ENCODE results near the gene CDK5RAP3.
"Not testable (repeated sequence)": the region's sequence is repeated elsewhere in the genome, so short reads cannot be mapped to it uniquely, and the experiment has no call there.

CDK5RAP3 gene

DNA sequence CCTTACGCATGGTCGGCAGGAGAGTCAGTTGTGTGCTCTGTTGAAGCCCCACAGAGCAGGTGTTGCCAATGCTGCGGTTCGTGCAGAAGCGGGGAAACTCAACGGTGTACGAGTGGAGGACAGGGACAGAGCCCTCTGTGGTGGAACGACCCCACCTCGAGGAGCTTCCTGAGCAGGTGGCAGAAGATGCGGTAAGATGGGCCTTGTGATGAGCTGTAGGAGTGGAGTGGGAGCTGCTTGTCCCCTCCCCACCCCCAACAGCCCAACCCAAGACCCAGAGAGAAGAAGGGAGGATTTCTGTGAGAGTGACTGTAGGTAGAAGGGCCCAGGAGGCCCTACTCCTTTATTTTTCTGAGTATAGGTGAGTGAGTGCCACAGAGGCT lies 4.9 kb downstream of the CDK5RAP3 start:
- DNase-seq (ENCODE audit: low spot score in 2 of 2) = no peak
- peaks cover 3% of the 10 kb centered on the region for H3K4me1 Mint-ChIP-seq
- H3K27ac Mint-ChIP-seq = no peak overlapping the region
- H3K4me3 Mint-ChIP-seq = no peak overlapping the region
- ATAC-seq (ENCODE audit: low read depth) = no peak
- peaks cover 36% of the 10 kb centered on the region for H3K36me3 Mint-ChIP-seq
- H3K9me3 Mint-ChIP-seq = no peaks in the 10 kb centered on the region
- H3K27me3 Mint-ChIP-seq = no peaks in the 10 kb centered on the region

DNA sequence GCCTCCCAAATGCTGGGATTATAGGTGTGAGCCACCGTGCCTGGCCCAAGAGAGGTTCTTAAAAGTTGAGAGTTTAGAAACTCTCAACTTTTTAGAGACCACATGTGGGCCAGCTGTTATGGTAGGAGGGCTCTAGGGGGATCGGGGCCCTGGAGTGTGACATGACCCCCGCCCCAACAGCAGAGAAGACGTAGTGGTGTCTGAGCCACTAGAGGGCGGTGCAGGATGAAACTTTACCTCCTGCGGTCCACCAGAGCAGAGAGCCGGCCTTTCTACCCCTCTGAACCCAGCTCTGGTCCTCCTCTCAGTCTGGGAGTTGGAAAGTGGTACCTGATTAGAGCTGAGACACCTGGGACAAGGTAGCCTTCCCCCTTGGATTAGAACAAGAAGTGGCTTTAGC lies 7.4 kb downstream of the CDK5RAP3 start:
- ATAC-seq (ENCODE audit: low read depth) (peak; percentile 93), DNase-seq (ENCODE audit: low spot score in 2 of 2) (peak; percentile 30 to 49)
- Mint-ChIP-seq H3K4me1 (peaks cover 3% of the 10 kb centered on the region), H3K27ac (no peak overlapping the region), H3K9me3 (no peaks in the 10 kb centered on the region), H3K36me3 (peaks cover 37% of the 10 kb centered on the region), H3K27me3 (no peaks in the 10 kb centered on the region), H3K4me3 (no peak overlapping the region)

DNA sequence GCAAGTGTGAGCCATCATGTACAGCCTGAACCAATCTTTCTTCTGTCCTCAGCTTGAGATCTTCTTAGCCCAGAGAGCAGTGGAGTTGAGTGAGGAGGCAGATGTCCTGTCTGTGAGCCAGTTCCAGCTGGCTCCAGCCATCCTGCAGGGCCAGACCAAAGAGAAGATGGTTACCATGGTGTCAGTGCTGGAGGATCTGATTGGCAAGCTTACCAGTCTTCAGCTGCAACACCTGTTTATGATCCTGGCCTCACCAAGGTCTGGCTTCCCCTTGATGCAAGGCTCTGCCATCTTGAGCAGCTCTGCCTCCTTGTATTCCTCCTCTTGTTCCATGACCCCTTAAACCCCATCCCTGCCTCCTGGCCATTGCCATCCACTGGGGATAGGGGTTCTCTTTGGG lies 9.6 kb downstream of the CDK5RAP3 start:
- ATAC-seq (ENCODE audit: low read depth) (no peak), DNase-seq (ENCODE audit: low spot score in 2 of 2) (no peak)
- Mint-ChIP-seq H3K27ac (no peak overlapping the region), H3K27me3 (no peaks in the 10 kb centered on the region), H3K4me3 (no peak overlapping the region), H3K36me3 (peaks cover 27% of the 10 kb centered on the region), H3K4me1 (peaks cover 3% of the 10 kb centered on the region), H3K9me3 (no peaks in the 10 kb centered on the region)

DNA sequence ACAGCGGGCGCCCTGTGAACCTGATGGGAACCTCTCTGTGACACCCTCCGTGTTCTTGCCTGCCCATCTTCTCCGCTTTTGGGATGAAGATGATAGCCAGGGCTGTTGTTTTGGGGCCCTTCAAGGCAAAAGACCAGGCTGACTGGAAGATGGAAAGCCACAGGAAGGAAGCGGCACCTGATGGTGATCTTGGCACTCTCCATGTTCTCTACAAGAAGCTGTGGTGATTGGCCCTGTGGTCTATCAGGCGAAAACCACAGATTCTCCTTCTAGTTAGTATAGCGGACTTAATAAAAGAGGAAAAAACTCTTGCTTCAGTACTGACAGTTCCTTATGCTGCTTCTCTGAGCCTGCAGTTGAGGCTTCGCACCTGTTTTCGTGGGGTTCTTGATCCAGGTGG lies 10.5 kb downstream of the CDK5RAP3 start:
- no peaks in the 10 kb centered on the region for H3K27me3 Mint-ChIP-seq
- no peak for ATAC-seq (ENCODE audit: low read depth)
- H3K9me3 Mint-ChIP-seq = no peaks in the 10 kb centered on the region
- H3K4me3 Mint-ChIP-seq = no peak overlapping the region
- H3K36me3 Mint-ChIP-seq = peaks cover 23% of the 10 kb centered on the region
- DNase-seq (ENCODE audit: low spot score in 2 of 2) = no peak
- H3K4me1 Mint-ChIP-seq = no peaks in the 10 kb centered on the region
- H3K27ac Mint-ChIP-seq = no peak overlapping the region

DNA sequence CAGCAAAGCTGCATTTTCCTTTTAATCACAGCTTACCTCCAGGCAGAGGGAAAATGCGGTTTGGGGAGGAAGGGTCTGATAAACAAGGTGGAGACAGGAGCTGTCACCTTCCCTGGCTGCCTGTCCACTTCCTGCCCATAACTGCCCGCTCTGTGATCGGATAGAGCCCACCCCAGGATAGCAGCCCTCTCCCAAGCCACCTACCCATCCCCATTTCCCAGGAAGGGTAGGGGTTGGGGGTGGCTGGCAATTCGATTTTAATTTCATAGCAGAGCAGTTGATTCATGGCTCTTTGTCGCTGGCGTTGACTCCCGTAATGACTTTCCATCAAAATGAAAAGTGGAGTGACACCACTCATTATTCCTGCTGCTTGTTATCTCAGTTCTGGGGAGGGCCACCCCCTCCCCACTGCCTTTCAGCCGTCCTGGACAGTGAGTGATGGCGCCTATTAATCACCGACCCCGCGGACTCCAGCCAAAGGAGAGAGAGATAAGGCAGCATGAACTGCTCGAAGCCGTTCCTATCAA lies 11.2 kb downstream of the CDK5RAP3 start:
- Mint-ChIP-seq H3K27ac (no peak overlapping the region), H3K4me3 (no peak overlapping the region), H3K36me3 (peaks cover 18% of the 10 kb centered on the region), H3K4me1 (no peaks in the 10 kb centered on the region), H3K27me3 (no peaks in the 10 kb centered on the region), H3K9me3 (no peaks in the 10 kb centered on the region)
- DNase-seq (ENCODE audit: low spot score in 2 of 2) = no peak
- ATAC-seq (ENCODE audit: low read depth) = no peak

DNA sequence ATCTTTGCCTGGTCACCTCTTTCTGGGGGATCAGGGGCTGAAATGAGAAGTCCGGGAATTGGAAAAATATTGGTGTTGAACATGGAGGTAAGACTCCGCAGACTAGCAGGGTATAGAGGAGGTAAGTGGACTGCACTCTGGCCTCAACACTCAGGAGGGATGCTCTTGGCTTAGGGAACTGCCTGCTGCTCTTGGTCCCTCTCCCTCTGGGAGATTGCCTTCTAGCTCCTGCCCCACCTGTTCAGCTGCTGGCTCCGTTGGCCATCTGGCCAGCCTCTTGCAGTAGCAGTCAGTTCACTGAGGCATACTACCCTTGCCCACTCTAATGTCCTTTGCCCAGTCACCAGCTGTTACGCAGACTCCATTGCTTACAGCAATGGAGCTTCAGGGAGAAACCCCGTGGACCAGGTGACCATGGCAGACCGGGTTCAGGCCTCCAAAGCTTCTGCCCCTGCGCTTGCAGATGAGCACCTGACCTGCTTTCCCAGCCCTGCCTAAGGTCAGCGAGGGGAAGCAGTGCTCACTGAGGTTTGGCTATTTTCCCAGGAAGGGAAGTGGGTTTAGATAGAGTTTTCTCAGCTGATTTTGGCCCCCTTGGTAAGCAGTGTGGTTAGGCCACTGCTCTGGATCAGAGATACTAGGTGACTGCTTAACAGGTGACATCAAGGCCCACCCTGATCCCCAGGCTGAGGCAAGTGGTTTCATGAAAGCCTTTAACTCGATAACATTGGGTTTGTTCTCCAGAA lies 11.9 kb downstream of the CDK5RAP3 start:
- no peaks in the 10 kb centered on the region for H3K4me1 Mint-ChIP-seq
- H3K9me3 Mint-ChIP-seq = no peaks in the 10 kb centered on the region
- ATAC-seq (ENCODE audit: low read depth) (no peak), DNase-seq (ENCODE audit: low spot score in 2 of 2) (no peak)
- H3K4me3 Mint-ChIP-seq = no peak overlapping the region
- no peak overlapping the region for H3K27ac Mint-ChIP-seq
- H3K36me3 Mint-ChIP-seq = peaks cover 12% of the 10 kb centered on the region
- no peaks in the 10 kb centered on the region for H3K27me3 Mint-ChIP-seq

DNA sequence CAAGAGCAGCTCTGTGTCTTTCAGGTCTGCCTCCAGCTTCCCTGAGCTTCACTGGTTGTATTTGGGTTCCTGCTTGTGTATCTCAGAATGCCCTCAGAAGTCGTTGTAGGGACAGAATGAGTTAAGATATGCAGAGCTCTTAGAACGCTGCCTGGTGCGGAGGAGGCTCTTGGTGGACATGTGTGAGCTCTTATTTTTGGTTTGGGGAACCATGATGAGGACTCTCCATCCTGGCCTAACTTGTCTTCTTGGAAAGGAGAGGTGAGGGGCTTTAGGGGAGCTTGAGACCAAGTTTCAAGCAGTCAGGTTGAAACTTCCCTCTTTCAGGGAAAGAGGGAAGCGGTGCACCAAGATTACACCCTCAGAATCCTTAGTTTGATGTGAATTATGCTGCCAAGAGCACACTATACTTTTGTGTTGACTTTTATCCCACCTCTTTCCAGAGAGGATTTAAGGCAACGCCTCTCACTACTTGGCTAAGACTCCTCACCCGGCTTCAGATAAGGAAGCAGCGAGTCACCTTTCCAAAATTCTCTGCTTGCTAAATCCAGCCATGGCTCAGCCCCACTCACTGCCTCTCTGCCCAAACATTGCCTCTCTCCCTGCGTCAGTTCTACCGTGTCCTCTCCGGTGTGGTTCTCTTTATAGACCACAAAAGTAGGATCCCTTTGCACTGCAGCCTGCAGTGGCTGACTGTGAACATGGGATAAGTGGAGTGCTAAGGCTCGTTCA lies 12.7 kb downstream of the CDK5RAP3 start:
- ATAC-seq (ENCODE audit: low read depth) (no peak), DNase-seq (ENCODE audit: low spot score in 2 of 2) (no peak)
- Mint-ChIP-seq H3K27me3 (no peaks in the 10 kb centered on the region), H3K4me3 (no peak overlapping the region), H3K4me1 (no peaks in the 10 kb centered on the region), H3K36me3 (peaks cover 12% of the 10 kb centered on the region), H3K27ac (no peak overlapping the region), H3K9me3 (no peaks in the 10 kb centered on the region)

DNA sequence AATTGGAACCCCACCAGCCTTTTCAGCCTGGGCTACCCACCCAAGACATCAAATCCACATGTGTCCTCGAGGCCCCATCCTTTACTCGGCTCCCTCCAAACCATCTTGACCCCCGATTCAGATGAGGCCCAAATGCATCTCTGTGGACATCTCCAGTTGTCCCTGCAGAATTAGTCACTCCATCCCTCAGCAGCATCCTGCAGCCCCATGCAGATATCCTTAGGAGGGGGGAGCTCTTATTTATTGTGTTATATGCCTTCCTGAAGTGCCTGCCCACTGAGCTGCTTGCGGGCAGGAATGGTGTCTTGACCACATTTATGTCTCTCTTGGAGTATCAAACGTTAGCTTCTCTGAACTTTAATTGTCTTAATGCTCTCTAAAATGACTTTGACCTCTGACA lies 15.6 kb downstream of the CDK5RAP3 start:
- Mint-ChIP-seq H3K27me3 (no peaks in the 10 kb centered on the region), H3K9me3 (no peaks in the 10 kb centered on the region), H3K27ac (no peak overlapping the region), H3K4me3 (no peak overlapping the region), H3K36me3 (no peaks in the 10 kb centered on the region), H3K4me1 (no peaks in the 10 kb centered on the region)
- ATAC-seq (ENCODE audit: low read depth) = no peak
- no peak for DNase-seq (ENCODE audit: low spot score in 2 of 2)

DNA sequence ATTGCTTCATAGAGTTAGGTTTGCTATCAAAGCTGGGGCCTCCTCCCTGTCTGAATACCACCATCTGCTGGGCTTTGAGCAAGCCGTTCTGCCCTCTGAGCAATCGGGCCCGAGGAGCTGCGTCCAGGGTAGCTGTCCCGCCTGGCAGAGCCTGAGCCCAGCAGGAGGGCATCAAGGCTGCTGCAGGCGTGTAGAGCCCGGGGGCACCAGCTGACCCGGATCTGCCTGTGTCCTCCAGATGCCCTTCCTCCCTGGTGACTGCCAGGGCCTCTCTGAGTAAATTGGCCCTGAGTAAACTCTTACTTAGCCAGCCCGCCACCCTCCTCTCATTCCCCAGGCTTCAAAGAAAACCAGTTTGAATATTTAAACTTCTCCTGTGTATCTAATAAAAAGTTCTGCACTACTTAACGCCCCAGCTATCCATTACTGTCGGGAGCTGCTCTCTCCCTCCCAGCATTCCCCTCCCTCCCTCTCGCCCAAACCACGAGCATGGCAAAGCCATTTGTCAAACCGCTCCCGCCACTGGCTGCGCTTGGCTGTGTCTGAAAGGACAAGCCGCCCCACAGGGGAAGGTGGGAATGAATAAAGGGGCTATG lies 16.4 kb downstream of the CDK5RAP3 start:
- no peaks in the 10 kb centered on the region for H3K9me3 Mint-ChIP-seq
- H3K4me1 Mint-ChIP-seq = no peaks in the 10 kb centered on the region
- H3K36me3 Mint-ChIP-seq = no peaks in the 10 kb centered on the region
- ATAC-seq (ENCODE audit: low read depth) = no peak
- no peak for DNase-seq (ENCODE audit: low spot score in 2 of 2)
- no peaks in the 10 kb centered on the region for H3K27me3 Mint-ChIP-seq
- H3K27ac Mint-ChIP-seq = no peak overlapping the region
- no peak overlapping the region for H3K4me3 Mint-ChIP-seq

DNA sequence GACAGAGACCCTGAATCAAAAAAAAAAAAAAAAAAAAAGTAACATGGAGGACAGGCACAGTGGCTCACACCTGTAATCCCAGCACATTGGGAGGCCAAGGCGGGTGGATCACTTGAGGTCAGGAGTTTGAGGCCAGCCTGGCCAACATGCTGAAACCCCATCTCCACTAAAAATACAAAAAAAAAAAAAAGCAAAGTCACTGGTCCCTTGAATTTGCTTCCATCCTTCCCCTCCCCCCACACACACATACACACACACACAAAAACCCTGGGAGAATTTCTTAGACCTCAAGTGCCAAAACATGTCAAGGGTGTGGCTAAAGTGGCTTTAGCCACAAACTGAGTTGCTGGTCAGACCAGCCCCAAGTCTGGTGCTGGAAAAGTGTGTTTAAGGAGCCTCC lies 17.5 kb downstream of the CDK5RAP3 start:
- DNase-seq (ENCODE audit: low spot score in 2 of 2); H3K36me3 Mint-ChIP-seq; H3K9me3 Mint-ChIP-seq; H3K27ac Mint-ChIP-seq; ATAC-seq (ENCODE audit: low read depth); H3K27me3 Mint-ChIP-seq; H3K4me3 Mint-ChIP-seq; H3K4me1 Mint-ChIP-seq: not testable (repeated sequence)

DNA sequence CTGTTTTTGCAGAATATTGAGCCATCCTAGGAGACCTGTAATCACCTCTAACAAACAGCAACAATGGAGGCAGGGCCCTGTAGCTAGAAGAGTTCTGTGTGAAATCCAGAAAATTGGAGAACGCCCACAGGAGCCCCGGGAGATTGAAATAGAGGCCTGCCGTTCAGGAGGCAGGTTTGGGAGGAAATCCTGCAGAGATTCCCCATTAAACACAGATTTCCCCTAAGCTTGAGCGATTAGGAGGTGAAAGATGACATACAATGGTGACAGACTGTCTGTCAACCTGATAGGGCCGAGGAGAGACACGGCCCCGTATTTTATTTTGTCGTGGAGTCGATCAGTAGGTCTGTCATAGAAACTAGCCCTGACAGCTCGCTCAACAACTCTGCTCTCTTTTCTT lies 18.2 kb downstream of the CDK5RAP3 start:
- no peaks in the 10 kb centered on the region for H3K4me1 Mint-ChIP-seq
- no peak for DNase-seq (ENCODE audit: low spot score in 2 of 2)
- no peak for ATAC-seq (ENCODE audit: low read depth)
- peaks cover 4% of the 10 kb centered on the region for H3K27me3 Mint-ChIP-seq
- no peak overlapping the region for H3K4me3 Mint-ChIP-seq
- H3K9me3 Mint-ChIP-seq = no peaks in the 10 kb centered on the region
- H3K36me3 Mint-ChIP-seq = no peaks in the 10 kb centered on the region
- no peak overlapping the region for H3K27ac Mint-ChIP-seq

DNA sequence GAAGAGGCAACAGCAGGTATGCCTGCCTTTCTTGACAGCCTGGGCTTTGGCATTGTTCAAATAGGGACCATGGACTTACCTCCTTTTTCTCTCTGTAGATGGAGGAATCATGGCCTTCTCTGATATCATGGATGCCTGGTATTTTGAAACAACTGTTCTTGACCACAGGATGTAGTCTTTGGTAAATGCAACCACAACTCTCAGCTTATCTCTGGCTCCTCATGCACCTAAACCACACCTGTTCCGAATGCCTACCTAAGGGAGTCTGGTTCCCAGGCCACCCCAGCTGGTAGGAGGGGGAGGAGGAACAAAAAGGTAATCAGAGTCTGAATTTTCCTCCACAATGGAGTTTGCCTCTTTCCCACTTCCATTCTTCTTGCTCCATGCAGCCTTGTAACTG lies 18.8 kb downstream of the CDK5RAP3 start:
- H3K9me3 Mint-ChIP-seq = no peaks in the 10 kb centered on the region
- DNase-seq (ENCODE audit: low spot score in 2 of 2) (no peak), ATAC-seq (ENCODE audit: low read depth) (no peak)
- H3K4me3 Mint-ChIP-seq = no peak overlapping the region
- no peak overlapping the region for H3K27ac Mint-ChIP-seq
- peaks cover 8% of the 10 kb centered on the region for H3K27me3 Mint-ChIP-seq
- H3K36me3 Mint-ChIP-seq = no peaks in the 10 kb centered on the region
- no peaks in the 10 kb centered on the region for H3K4me1 Mint-ChIP-seq

DNA sequence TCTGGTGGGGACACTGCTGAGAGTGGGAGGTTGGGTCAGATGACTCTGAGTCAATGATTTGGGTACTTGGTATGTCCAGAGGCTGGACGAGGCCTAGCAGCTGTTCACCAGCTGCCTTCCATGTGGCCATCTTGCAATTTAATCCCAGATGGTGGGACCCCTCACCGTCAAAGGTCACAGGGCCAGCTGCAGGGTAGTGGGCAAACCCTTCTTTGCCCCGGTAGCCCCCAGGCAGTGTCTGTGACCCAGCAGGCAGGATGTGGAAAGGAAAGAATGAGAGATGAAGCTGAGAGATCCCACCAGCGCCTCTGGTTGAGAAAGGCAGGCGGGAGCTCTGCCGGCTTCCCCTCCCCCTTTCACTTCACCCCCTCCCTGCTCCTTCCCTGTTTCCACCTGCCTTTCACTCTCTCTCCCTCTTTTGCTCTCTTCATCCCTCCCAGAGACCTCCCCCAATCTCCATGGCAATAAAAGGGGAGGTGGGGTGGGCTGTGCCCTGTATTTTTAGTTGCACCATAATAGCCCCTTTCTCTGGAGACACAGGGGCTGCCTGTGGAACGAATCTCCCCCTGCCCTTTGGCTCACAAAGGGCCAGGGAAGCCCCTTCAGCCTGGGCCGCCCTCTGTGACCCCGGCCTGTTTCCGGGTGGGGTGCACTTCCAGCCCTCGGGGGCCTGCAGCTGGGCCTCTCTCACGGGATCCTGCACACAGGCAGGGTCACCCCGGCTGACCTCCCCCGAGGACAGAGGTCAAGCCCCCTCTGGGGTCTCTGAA lies 20.2 kb downstream of the CDK5RAP3 start:
- Mint-ChIP-seq H3K27me3 (peaks cover 8% of the 10 kb centered on the region), H3K9me3 (no peaks in the 10 kb centered on the region), H3K4me1 (no peaks in the 10 kb centered on the region), H3K36me3 (no peaks in the 10 kb centered on the region), H3K27ac (no peak overlapping the region), H3K4me3 (no peak overlapping the region)
- no peak for DNase-seq (ENCODE audit: low spot score in 2 of 2)
- no peak for ATAC-seq (ENCODE audit: low read depth)

DNA sequence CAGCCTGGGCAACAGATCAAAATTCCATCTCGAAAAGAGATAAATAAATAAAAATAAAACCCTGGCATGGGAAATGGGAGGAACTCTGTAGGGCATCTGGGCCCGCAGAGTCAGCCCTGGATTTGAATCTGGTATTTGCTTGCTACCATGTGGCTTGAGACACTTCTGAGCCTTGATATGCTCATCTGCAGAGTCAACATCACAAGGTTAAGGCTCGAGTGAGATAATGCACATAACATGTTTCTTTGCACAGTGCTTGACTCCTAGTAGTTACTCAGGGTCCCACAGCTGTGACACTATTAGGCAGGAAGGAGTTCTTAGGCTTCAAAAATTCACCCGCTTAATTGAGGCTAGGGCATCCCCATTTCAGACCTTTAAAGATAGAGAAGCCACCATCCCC lies 21.3 kb downstream of the CDK5RAP3 start:
- no peak overlapping the region for H3K27ac Mint-ChIP-seq
- no peaks in the 10 kb centered on the region for H3K4me1 Mint-ChIP-seq
- no peaks in the 10 kb centered on the region for H3K36me3 Mint-ChIP-seq
- DNase-seq (ENCODE audit: low spot score in 2 of 2) = no peak
- H3K4me3 Mint-ChIP-seq = no peak overlapping the region
- ATAC-seq (ENCODE audit: low read depth) = no peak
- peaks cover 8% of the 10 kb centered on the region for H3K27me3 Mint-ChIP-seq
- no peaks in the 10 kb centered on the region for H3K9me3 Mint-ChIP-seq
